Upper lobe of right lung (tissue), 1 donor: ENCODE measurements around the gene STRIT1. TPM values are rescaled to one million over a fixed set of nuclear protein-coding genes. Genes with fewer than 3 reads are reported as not detected.
"Not testable (repeated sequence)": the region's sequence is repeated elsewhere in the genome, so short reads cannot be mapped to it uniquely, and the experiment has no call there.

ENCODE experiments used
- ATAC-seq: fragments of 200-7000 bp; cut with Tn5 transposase; one replicate; pipeline ENCODE4 v1.9.1; 2020; ENCODE audit warnings: mild to moderate bottlenecking, moderate library complexity
- DNase-seq: peaks from one replicate; pipeline ENCODE4 v3.0.0-alpha.2; 2020
- H3K27ac ChIP-seq: fragments of 200-600 bp; one replicate; pipeline ENCODE4 v1.8.0; 2022
- H3K27me3 ChIP-seq: fragments of 200-600 bp; one replicate; pipeline ENCODE4 v1.8.0; 2022; ENCODE audit warnings: mild to moderate bottlenecking
- H3K36me3 ChIP-seq: fragments of 200-600 bp; one replicate; pipeline ENCODE4 v1.8.0; 2022
- H3K4me1 ChIP-seq: fragments of 200-600 bp; one replicate; pipeline ENCODE4 v1.8.0; 2022
- H3K4me3 ChIP-seq: fragments of 200-600 bp; one replicate; pipeline ENCODE4 v1.8.0; 2022; ENCODE audit warnings: mild to moderate bottlenecking
- H3K9me3 ChIP-seq: fragments of 200-600 bp; one replicate; pipeline ENCODE4 v1.8.0; 2022
- CTCF ChIP-seq: fragments of 200-600 bp; IDR thresholded peaks from one replicate; pipeline ENCODE4 v1.8.0; 2022; ENCODE audit warnings: antibody characterized with exemption
- intact Hi-C: fragments of 100-400 bp; cut with DNase I; formaldehyde crosslinking; loops from one replicate; pipeline ENCODE4 v1.11.0; 2022
- total RNA-seq: library from RNA; stranded (reverse); fragmentation: NEBNext Ultra II Directional; extraction: Animal tissue kit (Norgen Biotek cat#: 25700); gene quantifications from one replicate; pipeline ENCODE4 v1.2.1, GENCODE V29; 2021
- donor health status: DM: no; HTN: yes; CAD: no; lungs with severe emphysema.

STRIT1 gene
- total RNA-seq, 1 donor from 2014 or later: not detected

GRCh38 chr3:155270063-155270462 is 23.4 kb downstream of the STRIT1 start:
- no peaks in the 10 kb centered on the region for H3K36me3 ChIP-seq
- H3K9me3 ChIP-seq: no peaks in the 10 kb centered on the region
- intact Hi-C loops: no loop called here
- H3K4me1 ChIP-seq: no peaks in the 10 kb centered on the region
- H3K4me3 ChIP-seq: no peak overlapping the region
- TF ChIP-seq CTCF: no peak
- no peaks in the 10 kb centered on the region for H3K27me3 ChIP-seq
- ATAC-seq: no peak
- H3K27ac ChIP-seq: no peak overlapping the region
- no peak for DNase-seq

GRCh38 chr3:155262855-155263254 is 30.6 kb downstream of the STRIT1 start:
- H3K4me1 ChIP-seq, H3K27ac ChIP-seq, H3K36me3 ChIP-seq, H3K9me3 ChIP-seq, intact Hi-C loops, H3K4me3 ChIP-seq, DNase-seq, H3K27me3 ChIP-seq, ATAC-seq: not testable (repeated sequence)

- Histone ChIP-seq H3K27ac (no peak overlapping the region), H3K27me3 (no peaks in the 10 kb centered on the region), H3K4me1 (no peaks in the 10 kb centered on the region), H3K4me3 (no peak overlapping the region), H3K36me3 (no peaks in the 10 kb centered on the region), H3K9me3 (no peaks in the 10 kb centered on the region)
- ATAC-seq (no peak), DNase-seq (no peak)
- intact Hi-C loops: no loop called here
- no peak for TF ChIP-seq CTCF
Observed at GRCh38 chr3:155262295-155262694, 31.2 kb downstream of the STRIT1 start.

GRCh38 chr3:155254445-155254844 is 39.0 kb downstream of the STRIT1 start:
- ATAC-seq: peak; percentile 86
- Histone ChIP-seq H3K27me3 (no peaks in the 10 kb centered on the region), H3K4me1 (no peaks in the 10 kb centered on the region)

GRCh38 chr3:155252535-155252934 is 40.9 kb downstream of the STRIT1 start:
- no peak for TF ChIP-seq CTCF
- no peak overlapping the region for H3K4me3 ChIP-seq
- DNase-seq: no peak
- H3K4me1 ChIP-seq: no peaks in the 10 kb centered on the region
- ATAC-seq: no peak
- no peaks in the 10 kb centered on the region for H3K36me3 ChIP-seq
- no peaks in the 10 kb centered on the region for H3K9me3 ChIP-seq
- no peaks in the 10 kb centered on the region for H3K27me3 ChIP-seq
- H3K27ac ChIP-seq: no peak overlapping the region
- intact Hi-C loops: no loop called here

More at GRCh38 chr3:155254445-155254844, 39.0 kb downstream of the STRIT1 start:
- Histone ChIP-seq H3K36me3 (no peaks in the 10 kb centered on the region), H3K4me3 (no peak overlapping the region), H3K9me3 (no peaks in the 10 kb centered on the region), H3K27ac (no peak overlapping the region)
- TF ChIP-seq CTCF: no peak
- intact Hi-C loops: no loop called here
- no peak for DNase-seq

- no peaks in the 10 kb centered on the region for H3K9me3 ChIP-seq
- no peaks in the 10 kb centered on the region for H3K27me3 ChIP-seq
- no peak for TF ChIP-seq CTCF
- H3K27ac ChIP-seq: no peak overlapping the region
- intact Hi-C loops: no loop called here
- H3K4me1 ChIP-seq: no peaks in the 10 kb centered on the region
- H3K4me3 ChIP-seq: no peak overlapping the region
- DNase-seq: no peak
- no peak for ATAC-seq
- H3K36me3 ChIP-seq: no peaks in the 10 kb centered on the region
Observed at GRCh38 chr3:155252021-155252420, 41.5 kb downstream of the STRIT1 start.
